Inferior parietal cortex (tissue), 1 donor: ENCODE measurements around the gene BANK1.

Experiments used
- DNase-seq: peaks from one replicate; pipeline ENCODE4 v3.0.0-alpha.2; 2016; ENCODE audit errors: extremely low spot score

The BANK1 gene

GRCh38 chr4:102116121-102116520 is 325.6 kb downstream of the BANK1 start:
- DNase-seq, result no peak

GRCh38 chr4:102120846-102121245 is 330.3 kb downstream of the BANK1 start:
- no peak for DNase-seq
